Tongue (tissue), 3 donors: ENCODE data around the gene KCMF1. TPM values are rescaled to one million over a fixed set of nuclear protein-coding genes. Genes with fewer than 3 reads are reported as not detected.

ENCODE experiments used
- DNase-seq: peaks from one replicate; pipeline ENCODE4 v3.0.0-alpha.2; 2015
- small RNA-seq: library from RNA; depleted of rRNA; stranded (forward); fragments of <200 nt; gene quantifications from one replicate; pipeline ENCODE3, GENCODE V24; 2014; ENCODE audit warnings: low replicate concordance
- total RNA-seq: library from RNA; depleted of rRNA; stranded (reverse); fragments of >200 nt; gene quantifications from one replicate; pipeline ENCODE4 v1.2.3, GENCODE V29; 2014

The KCMF1 gene
- total RNA-seq, 1 donor from 2014 or later = 34.5 TPM

DNA sequence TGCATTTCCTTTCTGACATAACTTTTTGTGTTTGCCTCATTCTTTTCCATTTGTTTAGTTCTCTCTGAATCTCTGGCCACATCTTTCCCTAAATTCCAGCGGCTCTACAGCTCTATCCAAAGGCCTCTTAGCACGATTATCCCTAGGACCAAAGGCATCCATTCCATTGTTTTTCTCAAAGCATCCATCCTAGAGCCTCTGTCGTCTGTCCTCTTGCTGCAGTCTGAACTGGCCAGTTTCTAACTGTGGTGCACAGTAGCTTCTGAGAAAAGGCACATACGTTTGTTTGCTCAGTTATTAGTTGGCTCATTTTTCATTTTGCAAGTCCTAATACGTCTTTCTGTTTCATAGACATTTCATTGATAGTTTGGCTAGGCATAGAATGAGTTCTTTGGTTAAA lies 116.6 kb downstream of the KCMF1 start:
- no peak for DNase-seq

DNA sequence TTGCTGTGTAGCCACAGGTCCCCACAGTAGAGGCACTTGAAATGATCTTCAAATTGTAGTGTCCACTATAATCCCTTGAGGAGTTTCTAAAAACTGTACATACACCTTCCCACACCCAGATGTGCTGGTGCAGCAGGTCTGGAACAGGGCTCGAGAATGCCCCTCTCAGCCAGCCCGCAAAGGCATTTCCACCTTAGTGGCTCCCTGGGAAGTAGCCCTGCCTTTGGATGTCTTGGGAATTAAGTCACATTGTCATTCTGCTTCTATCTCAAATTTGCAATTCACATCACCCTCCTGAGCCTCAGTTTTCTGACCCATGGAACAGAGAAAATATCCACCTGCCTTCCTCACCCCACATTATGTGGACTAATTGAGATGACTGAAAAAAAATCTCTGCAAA lies 118.0 kb downstream of the KCMF1 start:
- no peak for DNase-seq

DNA sequence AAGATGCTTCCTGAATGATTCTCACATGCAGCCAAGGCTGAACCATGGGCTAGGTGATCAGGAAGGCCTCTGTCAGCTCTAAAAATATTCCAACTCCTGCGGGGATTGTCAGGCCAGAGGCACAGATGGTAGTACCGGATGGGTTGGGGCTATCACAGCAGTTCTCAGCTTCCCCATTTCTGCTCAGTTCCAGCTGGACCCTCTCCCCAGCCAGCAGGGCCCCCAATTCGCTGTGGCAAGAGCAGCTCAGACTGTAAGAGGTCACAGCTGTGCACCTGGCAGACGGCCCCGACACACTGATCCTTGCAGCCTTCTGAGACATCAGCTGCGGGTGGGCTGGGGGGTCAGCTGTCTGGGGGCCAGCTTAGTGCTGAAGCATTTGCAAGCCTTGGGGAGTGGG lies 118.6 kb downstream of the KCMF1 start:
- DNase-seq = peak; percentile 94

- DNase-seq = no peak
Measured at GRCh38 chr2:85091838-85092237, 120.9 kb downstream of the KCMF1 start.

DNA sequence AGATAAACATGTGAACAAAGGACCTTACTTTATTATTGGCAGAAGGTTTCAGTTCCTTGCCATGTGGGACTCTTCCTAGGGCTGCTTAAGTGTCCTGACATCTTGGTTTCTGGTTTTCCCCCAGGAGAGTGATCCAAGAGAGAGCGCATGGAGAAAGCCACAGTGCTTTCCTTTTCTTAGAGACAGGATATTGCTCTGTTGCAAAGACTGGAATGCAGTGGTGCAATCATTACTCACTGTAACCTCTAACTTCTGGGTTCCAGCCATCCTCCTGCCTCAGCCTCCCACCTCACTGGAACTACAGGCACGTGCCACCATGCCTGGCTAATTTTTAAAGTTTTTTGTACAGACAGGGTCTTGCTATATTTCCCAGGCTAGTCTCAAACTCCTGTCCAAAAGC lies 124.1 kb downstream of the KCMF1 start:
- no peak for DNase-seq

DNA sequence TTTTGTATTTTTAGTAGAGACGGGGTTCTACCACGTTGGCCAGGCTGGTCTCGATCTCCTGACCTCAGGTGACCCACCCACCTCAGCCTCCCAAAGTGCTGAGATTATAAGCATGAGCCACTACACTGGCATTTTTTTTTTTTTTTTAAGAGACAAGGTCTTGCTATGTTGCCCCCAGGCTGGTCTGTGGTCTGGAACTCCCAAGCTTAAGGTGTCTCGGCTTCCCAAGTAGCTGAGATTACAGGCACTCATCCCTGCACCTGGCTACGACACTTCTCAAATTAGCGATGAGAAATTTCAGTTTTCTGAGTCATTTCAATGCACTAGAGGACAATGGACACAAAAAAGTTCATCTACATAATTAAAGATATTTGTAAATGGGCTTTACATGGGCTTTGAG lies 125.7 kb downstream of the KCMF1 start:
- no peak for DNase-seq

DNA sequence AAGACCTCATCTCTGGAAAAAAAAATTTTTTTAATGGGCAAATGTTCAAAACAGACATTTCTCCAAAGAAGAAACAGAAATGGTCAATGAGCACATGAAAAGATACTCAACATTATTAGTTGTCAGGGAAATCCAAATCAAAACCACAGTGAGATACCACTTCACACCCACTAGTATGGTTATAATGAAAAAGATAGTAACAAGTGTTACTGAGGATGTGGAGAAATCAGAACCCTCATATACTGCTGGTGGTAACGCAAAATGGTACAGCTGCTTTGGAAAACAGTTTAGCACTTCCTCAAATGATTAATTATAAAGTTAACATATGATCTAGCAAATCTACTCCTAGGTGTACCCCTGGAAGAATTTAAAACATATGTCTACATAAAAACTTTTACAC lies 133.3 kb downstream of the KCMF1 start:
- no peak for DNase-seq

DNA sequence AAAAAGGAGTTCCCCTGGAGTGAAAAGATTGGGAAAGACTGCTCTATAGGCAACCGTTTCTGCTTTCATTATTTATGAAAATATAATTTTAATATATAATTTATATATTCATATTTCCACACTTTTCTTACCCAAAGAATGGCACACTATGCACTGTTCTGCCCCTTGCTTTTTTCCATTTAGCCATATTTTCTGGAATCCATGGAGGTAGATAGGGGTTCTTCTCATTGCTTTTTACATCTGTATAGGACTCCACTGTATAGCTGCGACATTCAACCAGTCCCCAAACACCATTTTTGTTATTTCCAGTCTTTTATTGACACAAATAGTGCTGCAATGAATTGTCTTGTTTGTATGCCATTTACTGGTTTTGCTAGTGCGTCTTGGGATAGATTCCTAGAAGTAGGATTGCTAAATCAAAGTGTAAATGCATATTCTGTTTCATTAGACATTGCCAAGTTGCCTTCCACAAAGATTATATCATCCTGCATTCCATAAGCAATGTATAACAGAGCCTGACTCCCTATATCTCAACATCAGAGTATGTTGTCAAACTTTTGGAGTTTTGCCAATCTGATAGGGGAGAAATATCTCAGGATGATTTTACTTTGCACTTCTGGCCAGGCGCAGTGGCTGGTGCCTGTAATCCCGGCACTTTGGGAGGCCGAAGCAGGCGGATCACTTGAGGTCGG lies 135.7 kb downstream of the KCMF1 start:
- peak; percentile 20 for DNase-seq

Small RNA genes within 50 kb of the gene (small RNA-seq; reads per million reads assigned to genes)
- not detected for gene AC078974.1

Other genes with a start within 250 kb of the KCMF1 start
- not detected for gene TRABD2A, start 90.1 kb upstream of the KCMF1 start, total RNA-seq
- 1,365 TPM for gene TMSB10, start 65.5 kb upstream of the KCMF1 start, total RNA-seq
- 11.1 TPM for gene TCF7L1, start 162.2 kb downstream of the KCMF1 start, total RNA-seq